Heart right ventricle (tissue), 16 donors: ENCODE data around the gene TBX15. TPM values are rescaled to one million over a fixed set of nuclear protein-coding genes. Genes with fewer than 3 reads are reported as not detected.

Experiments
- ATAC-seq, 8 donors: fragments of 200-7000 bp; cut with Tn5 transposase; one replicate each; pipeline ENCODE4 v1.9.1; 2020; ENCODE audit warnings: mild to moderate bottlenecking in 8 of 8, moderate library complexity in 8 of 8, moderate number of reproducible peaks in 1 of 8
- DNase-seq, 2 donors: peaks; one replicate each; pipeline ENCODE4 v3.0.0-alpha.2; 2020
- H3K27ac ChIP-seq, 10 donors: fragments of 200-600 bp; sonication (generic) in 2 of 10; one replicate each; pipeline versions ENCODE4 v1.5.0 to v1.8.0; 2020 to 2022; ENCODE audit warnings: mild to moderate bottlenecking in 3 of 10
- H3K27me3 ChIP-seq, 7 donors: fragments of 200-600 bp; one replicate each; pipeline ENCODE4 v1.8.0; 2021 to 2022; ENCODE audit warnings: mild to moderate bottlenecking in 2 of 7
- H3K36me3 ChIP-seq, 9 donors: fragments of 200-600 bp; sonication (generic) in 1 of 9; one replicate each; pipeline versions ENCODE4 v1.5.0 to v1.8.0; 2020 to 2022; ENCODE audit warnings: mild to moderate bottlenecking in 2 of 9
- H3K4me1 ChIP-seq, 9 donors: fragments of 200-600 bp; sonication (generic) in 1 of 9; one replicate each; pipeline versions ENCODE4 v1.5.0 to v1.8.0; 2020 to 2022; ENCODE audit warnings: mild to moderate bottlenecking in 4 of 9
- H3K4me3 ChIP-seq, 10 donors: fragments of 200-600 bp; sonication (generic) in 2 of 10; one replicate each; pipeline versions ENCODE4 v1.5.0 to v1.8.0; 2020 to 2022; ENCODE audit warnings: mild to moderate bottlenecking in 7 of 10, moderate library complexity in 2 of 10
- H3K9me3 ChIP-seq, 11 donors: fragments of 200-600 bp in 10 of 11; sonication (generic) in 2 of 11; one replicate each; pipeline versions ENCODE4 v1.5.0 to v1.8.0; 2013 to 2022; ENCODE audit warnings: mild to moderate bottlenecking in 2 of 11, control low read depth in 1 of 11, moderate library complexity in 1 of 11
- WGBS, 2 donors: extraction: QIAGEN DNeasy Blood & Tissue Kit; methylation state at CpG; one replicate each; pipeline ENCODE4 v1.1.7; 2013; ENCODE audit warnings: inconsistent platforms in 1 of 2; 5-methylcytosine and 5-hydroxymethylcytosine counted together
- intact Hi-C, 10 donors: fragments of 100-400 bp; cut with DNase I; formaldehyde crosslinking; loops; one replicate each; pipeline versions ENCODE4 v1.11.1 to v1.14.2; 2022
- polyA plus RNA-seq, 2 donors: library from polyadenylated mRNA; stranded (reverse); fragments of 200-250 nt; gene quantifications; one replicate each; pipeline ENCODE4 v1.2.3, GENCODE V29; 2013
- total RNA-seq, 10 donors: library from RNA; stranded (reverse); fragmentation: NEBNext Ultra II Directional in 3 of 10; extraction: Animal tissue kit (Norgen Biotek cat#: 25700) in 3 of 10; gene quantifications; one replicate each; pipeline versions ENCODE4 v1.2.1 to v1.2.4, GENCODE V29; 2021 to 2023
- TF ChIP-seq, protein P1 (sequence below), 9 donors: fragments of 200-600 bp; sonication (generic) in 2 of 9; IDR thresholded peaks; one replicate each; pipeline versions ENCODE4 v1.5.0 to v1.8.0; 2021 to 2022; ENCODE audit warnings: antibody characterized with exemption in 9 of 9, mild to moderate bottlenecking in 5 of 9, moderate library complexity in 1 of 9
- donor health status: Arrhythmogenic right ventricular cardiomyopathy.
- donor health status: ischemic (EF 13 %, LVEDD 7.1; RV severe dilation, severe dysfunction).
- donor health status: healthy with polysubstance abuse.
- donor health status: DM: no; HTN: yes; CAD: no.
- donor health status: DM: no; HTN: no; CAD: no.
- donor health status: ischemic (EF 25% LVEDD 6.9; RV normal size, moderate dysfunction).
- donor health status: ischemic (EF 25% LVEDD 5.7; RV mildly dilated, moderate dysfunction).
- donor health status: healthy.
- donor health status: DM: yes; HTN: yes; CAD: no.
- donor health status: Ischemic cardiomyopathy.
- donor health status: ischemic (EF 35%, LVEDD 5.7; RV mildly dilated, moderate dysfunction).
- donor health status: nonischemic (EF 11% LVEDD 7.7; RV severe dilation, severe dysfunction).
- donor health status: DM: yes; HTN: yes; CAD: no.
- donor health status: PGD.
- donor health status: ischemic (EF 29% LVEDD 5.4; RV normal size, mild dysfunction).
- donor health status: nonischemic (EF 23%, LVEDD 6.1; RV moderate dilation, normal function).

The TBX15 gene
- total and polyA plus RNA-seq, 12 donors, result 0.18 to 1.1 (median 0.47) TPM

DNA sequence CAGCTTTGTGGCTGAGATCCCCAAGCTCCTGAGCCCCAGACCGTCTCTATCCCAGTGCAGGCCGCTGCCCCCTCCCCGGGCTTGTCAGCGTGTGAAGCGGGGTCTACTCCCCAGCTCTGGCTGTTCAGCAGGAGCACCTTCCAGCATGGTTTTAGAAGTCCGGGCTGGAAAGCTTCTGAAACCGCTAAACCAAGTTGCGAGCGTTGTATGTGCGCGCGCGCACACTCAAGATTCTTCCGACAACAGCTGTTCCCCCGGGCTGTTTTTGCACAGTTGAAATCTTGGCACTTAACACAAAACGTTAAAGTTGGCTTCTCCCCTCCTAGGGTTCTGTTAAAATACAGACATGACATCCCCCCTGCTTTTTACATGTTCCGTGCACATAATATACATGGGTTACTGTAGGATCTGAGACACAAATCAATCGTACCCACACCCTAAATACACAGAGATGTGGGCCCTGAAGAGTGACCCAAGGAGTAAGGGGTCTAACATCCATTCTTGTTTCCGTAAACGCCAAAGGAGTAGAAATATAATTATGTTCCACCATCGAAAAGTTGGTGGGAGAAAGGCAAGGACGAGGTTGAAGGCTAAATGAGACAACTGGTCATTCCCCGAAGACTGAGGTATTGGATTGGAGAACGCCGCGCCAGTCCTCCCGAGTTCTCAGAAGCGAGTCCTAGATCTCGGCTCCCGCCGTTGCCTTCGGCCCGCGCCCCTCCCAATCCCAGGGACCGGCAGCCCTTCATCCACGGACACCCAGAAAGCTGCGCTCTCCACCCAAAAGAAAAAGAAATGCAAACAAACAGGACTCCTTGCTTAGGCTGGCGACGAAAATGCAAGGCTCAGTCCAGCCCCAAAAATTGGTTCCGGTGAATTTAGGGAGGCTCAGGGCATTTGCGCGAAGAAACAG, 1.3 kb downstream of the TBX15 start:
- TF ChIP-seq, protein P1, sequence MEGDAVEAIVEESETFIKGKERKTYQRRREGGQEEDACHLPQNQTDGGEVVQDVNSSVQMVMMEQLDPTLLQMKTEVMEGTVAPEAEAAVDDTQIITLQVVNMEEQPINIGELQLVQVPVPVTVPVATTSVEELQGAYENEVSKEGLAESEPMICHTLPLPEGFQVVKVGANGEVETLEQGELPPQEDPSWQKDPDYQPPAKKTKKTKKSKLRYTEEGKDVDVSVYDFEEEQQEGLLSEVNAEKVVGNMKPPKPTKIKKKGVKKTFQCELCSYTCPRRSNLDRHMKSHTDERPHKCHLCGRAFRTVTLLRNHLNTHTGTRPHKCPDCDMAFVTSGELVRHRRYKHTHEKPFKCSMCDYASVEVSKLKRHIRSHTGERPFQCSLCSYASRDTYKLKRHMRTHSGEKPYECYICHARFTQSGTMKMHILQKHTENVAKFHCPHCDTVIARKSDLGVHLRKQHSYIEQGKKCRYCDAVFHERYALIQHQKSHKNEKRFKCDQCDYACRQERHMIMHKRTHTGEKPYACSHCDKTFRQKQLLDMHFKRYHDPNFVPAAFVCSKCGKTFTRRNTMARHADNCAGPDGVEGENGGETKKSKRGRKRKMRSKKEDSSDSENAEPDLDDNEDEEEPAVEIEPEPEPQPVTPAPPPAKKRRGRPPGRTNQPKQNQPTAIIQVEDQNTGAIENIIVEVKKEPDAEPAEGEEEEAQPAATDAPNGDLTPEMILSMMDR (IDR thresholded peaks at IDR 0.05), result no peak
- peak overlapping the region in 6 of 10 donors; percentile 6 to 80 (median 52) for H3K27ac ChIP-seq
- H3K4me1 ChIP-seq, result peaks cover 0 to 55% (median 39%) of the 10 kb centered on the region in 9 donors
- peak overlapping the region; percentile 25 to 62 (median 48) for H3K4me3 ChIP-seq
- intact Hi-C loops, result loop anchor here in 1 of 10 donors (1.0 kb wide), 1 partner anchor 15 kb away; no protein-coding TSS in a partner anchor
- DNase-seq (no peak), ATAC-seq (peak in 4 of 8 donors; percentile 17 to 37 (median 28))
- no peaks in the 10 kb centered on the region for H3K36me3 ChIP-seq
- 7 to 8% methylated on average over 42 of the region's 42 CpGs for WGBS, 2 donors
- H3K27me3 ChIP-seq, result peaks cover 25 to 100% (median 100%) of the 10 kb centered on the region in 7 donors
- H3K9me3 ChIP-seq, result no peaks in the 10 kb centered on the region

DNA sequence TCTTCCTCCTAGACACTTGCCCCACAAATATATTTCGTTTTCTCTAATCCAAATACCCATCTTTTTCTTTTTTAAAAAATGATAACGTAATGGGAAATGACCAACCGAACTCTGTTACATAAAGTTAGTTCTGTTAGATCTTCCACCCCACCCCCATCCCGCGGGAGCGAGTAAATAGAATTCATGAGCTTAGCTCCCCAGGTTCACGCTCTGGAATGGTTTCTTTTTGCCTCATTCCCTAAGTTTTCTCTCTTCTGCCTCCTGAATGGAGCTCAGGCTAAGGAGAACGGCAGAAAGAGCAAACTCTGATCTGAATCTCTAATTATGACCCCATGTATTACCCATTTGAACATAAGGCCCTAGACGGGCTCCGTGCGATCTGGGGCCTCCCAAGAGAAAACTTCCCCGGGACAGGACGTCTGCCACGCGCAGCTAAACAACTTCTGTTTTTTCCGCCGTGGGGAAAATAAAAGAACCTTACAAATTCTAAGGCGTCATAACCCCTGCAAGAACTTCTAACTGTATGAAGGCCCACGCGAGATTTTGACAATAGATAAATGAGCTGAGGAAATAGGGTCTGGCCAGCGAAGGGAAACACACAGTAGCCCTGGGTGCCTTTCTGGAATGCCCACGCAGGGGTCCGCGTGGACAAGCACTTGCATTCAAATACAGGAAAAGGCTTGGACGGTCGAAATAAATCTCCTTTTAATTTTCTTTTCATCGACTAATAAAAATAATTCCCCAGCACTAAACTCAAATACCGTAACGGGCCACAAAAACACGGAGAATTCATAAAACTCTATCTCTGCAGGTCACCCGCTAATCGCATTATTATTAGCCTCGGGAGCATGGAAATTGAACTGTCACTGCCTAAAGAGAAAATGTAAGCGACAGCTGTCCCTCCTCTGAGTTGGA, 2.2 kb downstream of the TBX15 start:
- Histone ChIP-seq H3K27ac (no peak overlapping the region), H3K4me1 (peaks cover 0 to 55% (median 39%) of the 10 kb centered on the region in 9 donors), H3K4me3 (peak overlapping the region in 7 of 10 donors; percentile 21 to 62 (median 50)), H3K9me3 (no peaks in the 10 kb centered on the region), H3K27me3 (peaks cover 22 to 100% (median 100%) of the 10 kb centered on the region in 7 donors), H3K36me3 (no peaks in the 10 kb centered on the region)
- ATAC-seq (no peak), DNase-seq (no peak)
- TF ChIP-seq, protein P1 (IDR thresholded peaks at IDR 0.05), result no peak
- WGBS, 2 donors, result 13 to 15% methylated on average over 34 of the region's 34 CpGs
- intact Hi-C loops, result no loop called here

DNA sequence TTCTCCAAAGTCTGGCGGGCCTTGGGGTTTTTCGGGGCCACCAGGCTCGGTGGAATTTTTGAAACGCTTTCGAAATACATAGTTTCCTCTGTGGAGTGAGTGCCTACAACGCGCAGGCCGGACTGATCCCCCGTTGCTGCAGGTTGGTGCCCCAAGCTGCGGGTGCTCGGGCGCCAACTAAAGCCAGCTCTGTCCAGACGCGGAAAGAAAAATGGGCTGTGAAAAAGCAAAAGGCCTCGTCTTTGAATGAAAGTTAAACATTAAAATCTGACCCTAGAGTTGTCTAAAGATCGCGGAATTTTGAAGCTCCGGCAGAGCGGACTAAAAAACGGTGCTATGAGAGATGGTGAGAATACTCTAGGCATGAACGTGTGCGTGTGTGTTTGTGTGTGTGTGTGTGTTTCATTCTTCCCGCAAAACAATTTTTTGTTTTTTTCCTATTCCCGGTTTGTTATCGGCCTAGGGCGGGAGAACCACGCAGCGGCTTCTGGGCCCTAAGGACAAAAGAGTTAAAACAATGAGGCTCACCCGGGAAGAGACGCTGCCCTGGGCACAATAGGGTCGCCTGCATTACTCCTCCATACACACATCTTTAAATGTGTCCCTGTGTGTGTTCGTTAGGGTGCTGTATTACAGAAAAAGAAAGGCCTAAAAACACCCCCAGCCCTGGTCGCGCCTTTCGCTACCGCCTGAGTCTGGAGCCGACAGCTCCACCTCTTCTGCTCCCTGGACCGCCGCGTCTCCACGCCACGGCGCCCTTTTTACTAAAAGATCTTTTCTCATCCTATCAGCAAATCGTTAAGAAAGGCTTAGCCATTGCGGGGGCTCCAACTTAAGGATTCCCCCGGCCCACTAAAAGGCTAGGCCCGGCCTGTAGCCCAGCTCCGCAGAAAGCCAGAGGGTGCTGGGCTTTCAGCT, 3.2 kb downstream of the TBX15 start:
- intact Hi-C loops, result no loop called here
- H3K27ac ChIP-seq, result no peak overlapping the region

More for the DNA sequence above, 3.2 kb downstream of the TBX15 start:
- H3K27me3 ChIP-seq, result peaks cover 13 to 100% (median 100%) of the 10 kb centered on the region in 7 donors
- WGBS, 2 donors, result 22 to 30% methylated on average over 48 of the region's 48 CpGs
- ATAC-seq (peak in 2 of 8 donors; percentile 23 to 26), DNase-seq (no peak)
- H3K4me1 ChIP-seq, result peaks cover 0 to 56% (median 41%) of the 10 kb centered on the region in 9 donors
- no peaks in the 10 kb centered on the region for H3K9me3 ChIP-seq
- H3K36me3 ChIP-seq, result no peaks in the 10 kb centered on the region
- peak overlapping the region in 8 of 10 donors; percentile 5 to 54 (median 24) for H3K4me3 ChIP-seq
- TF ChIP-seq, protein P1 (IDR thresholded peaks at IDR 0.05), result no peak
